ENCODE data around the gene DBH.

DBH gene

DNA sequence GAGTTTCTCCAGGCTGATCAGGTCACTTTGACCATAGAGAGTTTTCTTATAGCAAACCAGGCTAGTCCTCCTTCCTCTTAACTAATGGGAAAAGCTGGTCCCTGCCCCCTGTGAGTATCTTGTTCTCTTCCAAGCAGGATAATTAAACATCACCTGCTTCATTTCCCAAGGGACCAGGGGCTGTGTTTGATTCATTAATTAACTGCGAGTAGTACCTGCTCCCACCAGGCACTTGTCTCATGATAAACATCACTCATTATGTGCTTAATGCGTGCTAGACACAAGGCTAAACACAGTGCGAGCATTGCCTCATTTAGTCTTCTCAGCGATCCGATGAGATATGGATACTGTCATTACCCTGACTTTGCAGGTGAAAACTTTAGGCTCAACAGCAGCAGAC is 25.3 kb upstream of the DBH start:
- ATAC-seq = no peak
- no peak for TF ChIP-seq TSHZ2 (CRISPR knock-in tag; IDR thresholded peaks at IDR 0.05)
- no peak for TF ChIP-seq ZNF565 (CRISPR knock-in tag; conservative IDR thresholded peaks at IDR 0.05; ENCODE audit: low read depth)
- TF ChIP-seq CSDC2 (CRISPR knock-in tag; IDR thresholded peaks at IDR 0.05) = no peak
- TF ChIP-seq, protein P1, sequence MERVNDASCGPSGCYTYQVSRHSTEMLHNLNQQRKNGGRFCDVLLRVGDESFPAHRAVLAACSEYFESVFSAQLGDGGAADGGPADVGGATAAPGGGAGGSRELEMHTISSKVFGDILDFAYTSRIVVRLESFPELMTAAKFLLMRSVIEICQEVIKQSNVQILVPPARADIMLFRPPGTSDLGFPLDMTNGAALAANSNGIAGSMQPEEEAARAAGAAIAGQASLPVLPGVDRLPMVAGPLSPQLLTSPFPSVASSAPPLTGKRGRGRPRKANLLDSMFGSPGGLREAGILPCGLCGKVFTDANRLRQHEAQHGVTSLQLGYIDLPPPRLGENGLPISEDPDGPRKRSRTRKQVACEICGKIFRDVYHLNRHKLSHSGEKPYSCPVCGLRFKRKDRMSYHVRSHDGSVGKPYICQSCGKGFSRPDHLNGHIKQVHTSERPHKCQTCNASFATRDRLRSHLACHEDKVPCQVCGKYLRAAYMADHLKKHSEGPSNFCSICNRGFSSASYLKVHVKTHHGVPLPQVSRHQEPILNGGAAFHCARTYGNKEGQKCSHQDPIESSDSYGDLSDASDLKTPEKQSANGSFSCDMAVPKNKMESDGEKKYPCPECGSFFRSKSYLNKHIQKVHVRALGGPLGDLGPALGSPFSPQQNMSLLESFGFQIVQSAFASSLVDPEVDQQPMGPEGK (CRISPR knock-in tag; IDR thresholded peaks at IDR 0.05; ENCODE audit: borderline replicate concordance) = no peak
- TF ChIP-seq ISL1 (CRISPR knock-in tag; IDR thresholded peaks at IDR 0.05) = no peak
- TF ChIP-seq GLIS3 (CRISPR knock-in tag; IDR thresholded peaks at IDR 0.05) = no peak
- no peak for TF ChIP-seq ZFP3 (CRISPR knock-in tag; IDR thresholded peaks at IDR 0.05)
- TF ChIP-seq POU6F1 (CRISPR knock-in tag; IDR thresholded peaks at IDR 0.05; ENCODE audit: borderline replicate concordance, low read depth) = no peak
- TF ChIP-seq TCF4 (CRISPR knock-in tag; IDR thresholded peaks at IDR 0.05; ENCODE audit: borderline replicate concordance) = no peak

- ATAC-seq = no peak
- TF ChIP-seq ZFP30 (CRISPR knock-in tag; IDR thresholded peaks at IDR 0.05) (no peak), BACH2 (CRISPR knock-in tag; IDR thresholded peaks at IDR 0.05; ENCODE audit: borderline replicate concordance) (no peak), ZNF8 (CRISPR knock-in tag; IDR thresholded peaks at IDR 0.05) (no peak), POU6F1 (CRISPR knock-in tag; IDR thresholded peaks at IDR 0.05; ENCODE audit: borderline replicate concordance, low read depth) (no peak), ARNTL (CRISPR knock-in tag; IDR thresholded peaks at IDR 0.05; ENCODE audit: borderline replicate concordance, low read depth) (no peak), TOX (CRISPR knock-in tag; IDR thresholded peaks at IDR 0.05; ENCODE audit: borderline replicate concordance) (no peak), TCF4 (CRISPR knock-in tag; IDR thresholded peaks at IDR 0.05; ENCODE audit: borderline replicate concordance) (no peak), ZNF565 (CRISPR knock-in tag; conservative IDR thresholded peaks at IDR 0.05; ENCODE audit: low read depth) (no peak), OSR1 (CRISPR knock-in tag; IDR thresholded peaks at IDR 0.05) (no peak)
- TF ChIP-seq, protein P2, sequence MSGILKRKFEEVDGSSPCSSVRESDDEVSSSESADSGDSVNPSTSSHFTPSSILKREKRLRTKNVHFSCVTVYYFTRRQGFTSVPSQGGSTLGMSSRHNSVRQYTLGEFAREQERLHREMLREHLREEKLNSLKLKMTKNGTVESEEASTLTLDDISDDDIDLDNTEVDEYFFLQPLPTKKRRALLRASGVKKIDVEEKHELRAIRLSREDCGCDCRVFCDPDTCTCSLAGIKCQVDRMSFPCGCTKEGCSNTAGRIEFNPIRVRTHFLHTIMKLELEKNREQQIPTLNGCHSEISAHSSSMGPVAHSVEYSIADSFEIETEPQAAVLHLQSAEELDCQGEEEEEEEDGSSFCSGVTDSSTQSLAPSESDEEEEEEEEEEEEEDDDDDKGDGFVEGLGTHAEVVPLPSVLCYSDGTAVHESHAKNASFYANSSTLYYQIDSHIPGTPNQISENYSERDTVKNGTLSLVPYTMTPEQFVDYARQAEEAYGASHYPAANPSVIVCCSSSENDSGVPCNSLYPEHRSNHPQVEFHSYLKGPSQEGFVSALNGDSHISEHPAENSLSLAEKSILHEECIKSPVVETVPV (CRISPR knock-in tag; IDR thresholded peaks at IDR 0.05) = no peak
Observed at GRCh38 chr9:133612051-133612450, 24.1 kb upstream of the DBH start.

- no peak for ATAC-seq
- no peak for TF ChIP-seq TSHZ2 (CRISPR knock-in tag; IDR thresholded peaks at IDR 0.05)
- no peak for TF ChIP-seq PPARA (CRISPR knock-in tag; IDR thresholded peaks at IDR 0.05; ENCODE audit: borderline replicate concordance)
- TF ChIP-seq OSR1 (CRISPR knock-in tag; IDR thresholded peaks at IDR 0.05) = no peak
- no peak for TF ChIP-seq TOX (CRISPR knock-in tag; IDR thresholded peaks at IDR 0.05; ENCODE audit: borderline replicate concordance)
- TF ChIP-seq ISL1 (CRISPR knock-in tag; IDR thresholded peaks at IDR 0.05) = no peak
- TF ChIP-seq, protein P2 (CRISPR knock-in tag; IDR thresholded peaks at IDR 0.05) = no peak
- TF ChIP-seq ZFP30 (CRISPR knock-in tag; IDR thresholded peaks at IDR 0.05) = no peak
- TF ChIP-seq TCF4 (CRISPR knock-in tag; IDR thresholded peaks at IDR 0.05; ENCODE audit: borderline replicate concordance) = no peak
- no peak for TF ChIP-seq ZC3H10 (CRISPR knock-in tag; IDR thresholded peaks at IDR 0.05)
- TF ChIP-seq ARNTL (CRISPR knock-in tag; IDR thresholded peaks at IDR 0.05; ENCODE audit: borderline replicate concordance, low read depth) = no peak
- TF ChIP-seq ZFP3 (CRISPR knock-in tag; IDR thresholded peaks at IDR 0.05) = no peak
- TF ChIP-seq SNAI2 (CRISPR knock-in tag; IDR thresholded peaks at IDR 0.05) = no peak
- no peak for TF ChIP-seq GLIS3 (CRISPR knock-in tag; IDR thresholded peaks at IDR 0.05)
- TF ChIP-seq, protein P1 (CRISPR knock-in tag; IDR thresholded peaks at IDR 0.05; ENCODE audit: borderline replicate concordance) = no peak
- TF ChIP-seq ESRRG (CRISPR knock-in tag; IDR thresholded peaks at IDR 0.05) = no peak
Observed at GRCh38 chr9:133612816-133613215, 23.3 kb upstream of the DBH start.

Data from SK-N-SH treated with all-trans-retinoic acid at 6 μM for 48 hours (cell line).